Anterior cingulate cortex (tissue), 58 donors: ENCODE data around the gene IQCH.
A peak's percentile ranks its signal among the peaks of the same experiment; 100 is the strongest.
"Not testable (repeated sequence)": the region's sequence is repeated elsewhere in the genome, so short reads cannot be mapped to it uniquely, and the experiment has no call there.

Experiments
- DNase-seq, 58 donors: peaks; one replicate each; lab custom pipeline; 2025; lab: John Stamatoyannopoulos, UW

Gene IQCH

GRCh38 chr15:67244971-67245478 lies 9.6 kb upstream of the IQCH start:
- peak in 1 of 58 donors; percentile 0 for DNase-seq

- not testable (repeated sequence) for DNase-seq
These were observed 8.0 kb upstream of the IQCH start for GRCh38 chr15:67246606-67247005.

GRCh38 chr15:67248011-67248505 lies 6.5 kb upstream of the IQCH start:
- DNase-seq = no peak

GRCh38 chr15:67249830-67250229 lies 4.8 kb upstream of the IQCH start:
- no peak for DNase-seq

- DNase-seq = no peak
These were observed 3.3 kb upstream of the IQCH start for GRCh38 chr15:67251318-67251717.

GRCh38 chr15:67253101-67253500 lies 1.5 kb upstream of the IQCH start:
- DNase-seq = no peak

GRCh38 chr15:67253549-67254237 lies 893 bp upstream of the IQCH start:
- DNase-seq = peak in 1 of 58 donors; percentile 14

- DNase-seq = no peak
These were observed 1.5 kb downstream of the IQCH start for GRCh38 chr15:67256051-67256450.

GRCh38 chr15:67258412-67258811 lies 3.8 kb downstream of the IQCH start:
- DNase-seq = not testable (repeated sequence)

- no peak for DNase-seq
These were observed 4.8 kb downstream of the IQCH start for GRCh38 chr15:67259379-67259778.

GRCh38 chr15:67259806-67260205 lies 5.2 kb downstream of the IQCH start:
- DNase-seq = no peak

- no peak for DNase-seq
These were observed 12.3 kb downstream of the IQCH start for GRCh38 chr15:67266870-67267269.

GRCh38 chr15:67267440-67267839 lies 12.9 kb downstream of the IQCH start:
- DNase-seq = no peak

- DNase-seq = no peak
These were observed 13.7 kb downstream of the IQCH start for GRCh38 chr15:67267951-67268941.

GRCh38 chr15:67274236-67274635 lies 19.6 kb downstream of the IQCH start:
- DNase-seq = no peak

GRCh38 chr15:67276666-67277065 lies 22.1 kb downstream of the IQCH start:
- no peak for DNase-seq

GRCh38 chr15:67280217-67280616 lies 25.6 kb downstream of the IQCH start:
- no peak for DNase-seq

- DNase-seq = no peak
These were observed 27.1 kb downstream of the IQCH start for GRCh38 chr15:67281714-67282113.

GRCh38 chr15:67285625-67286024 lies 31.0 kb downstream of the IQCH start:
- not testable (repeated sequence) for DNase-seq

GRCh38 chr15:67286400-67286799 lies 31.8 kb downstream of the IQCH start:
- not testable (repeated sequence) for DNase-seq

GRCh38 chr15:67290319-67290718 lies 35.7 kb downstream of the IQCH start:
- DNase-seq = no peak
